ENCODE data around the gene CLN3.

DNA sequence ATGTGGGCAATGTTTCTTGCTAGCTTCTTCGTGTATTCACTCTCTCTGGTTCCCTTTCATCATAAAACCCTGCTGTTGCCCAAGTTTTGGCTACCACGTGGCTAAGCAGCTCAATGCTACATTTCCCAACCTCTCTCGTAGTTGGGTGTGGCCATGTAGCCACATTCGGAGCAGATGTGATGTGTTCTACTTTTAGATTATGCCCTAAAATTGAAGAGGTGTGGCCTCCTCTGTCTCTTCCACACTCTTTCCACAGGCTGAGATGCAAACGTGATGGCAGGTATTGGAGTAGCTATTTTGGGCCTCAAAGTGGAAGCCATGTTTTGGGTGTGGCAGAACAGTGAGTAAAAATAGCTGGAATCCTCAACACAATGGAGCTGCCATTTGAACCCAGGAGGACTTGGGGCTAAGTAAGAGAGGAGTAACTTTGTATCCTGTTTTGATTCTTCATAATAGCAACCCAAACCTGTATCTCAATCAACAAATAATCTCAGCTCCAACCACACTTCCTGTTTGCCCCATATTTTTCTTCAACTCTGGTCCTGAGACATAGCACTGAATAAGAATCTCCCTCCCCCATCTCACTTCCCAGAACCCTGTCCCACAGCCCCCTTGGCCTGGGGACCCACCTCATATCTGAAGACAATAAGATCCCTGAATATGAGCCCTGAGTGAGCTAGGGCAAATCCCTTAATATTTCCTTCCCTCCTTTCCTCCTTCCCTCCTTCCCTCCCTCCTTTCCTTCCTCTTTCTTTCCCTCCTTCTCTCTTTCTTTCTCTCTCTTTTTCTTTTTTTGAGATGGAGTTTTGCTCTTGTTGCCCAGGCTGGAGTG is 42.9 kb upstream of the CLN3 start:
- no peak for TF ChIP-seq POLR2A (IDR thresholded peaks at IDR 0.05; ENCODE audit: low read length)
- no peak for TF ChIP-seq GATA1 (IDR thresholded peaks at IDR 0.05; ENCODE audit: low read depth, low read length)
